CD4-positive, alpha-beta T cell treated with Interleukin-1 beta for 1 hour (primary cell): ENCODE data around the gene ASMTL.
"Not testable (repeated sequence)": the region's sequence is repeated elsewhere in the genome, so short reads cannot be mapped to it uniquely, and the experiment has no call there.

Experiments used
- DNase-seq, 2 donors: peaks; one replicate each; pipeline ENCODE4 v3.0.0-alpha.2; 2020 to 2022

Gene ASMTL

GRCh38 chrX:1481636-1482529, 29.2 kb upstream of the ASMTL start:
- DNase-seq: peak; percentile 81 to 83

GRCh38 chrX:1480082-1480785, 27.5 kb upstream of the ASMTL start:
- no peak for DNase-seq

DNA sequence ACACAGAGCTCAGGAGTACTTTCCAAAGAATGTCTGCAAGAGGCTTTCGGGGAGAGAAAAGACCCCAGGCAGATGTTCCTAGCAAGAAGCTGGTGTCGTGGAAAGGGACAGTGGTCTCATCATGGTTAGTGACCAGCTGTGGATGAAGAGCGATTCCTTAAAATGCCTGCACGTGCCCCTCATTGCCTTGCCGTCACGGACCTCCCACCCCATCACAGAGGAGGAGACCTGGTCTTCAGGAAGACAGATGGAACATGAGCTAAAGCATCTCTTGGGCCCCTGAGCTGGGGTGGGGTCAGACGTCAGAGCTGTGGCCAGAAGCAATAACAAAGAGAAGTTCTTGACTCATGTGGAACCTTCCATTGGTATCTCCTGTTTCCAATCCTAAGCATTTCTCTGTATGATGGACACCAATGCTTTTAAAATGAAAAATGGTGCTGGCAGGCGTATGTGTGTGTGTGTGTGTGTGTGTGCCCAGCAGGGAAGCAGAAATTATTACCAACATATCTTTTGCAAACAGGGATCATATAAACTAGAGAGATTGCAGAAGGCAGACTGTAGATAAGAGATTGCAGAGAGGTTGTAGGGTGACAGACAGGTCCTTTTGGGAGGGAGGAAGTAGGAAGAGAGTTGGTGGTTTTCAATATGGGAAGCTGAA, 25.2 kb upstream of the ASMTL start:
- no peak for DNase-seq

DNA sequence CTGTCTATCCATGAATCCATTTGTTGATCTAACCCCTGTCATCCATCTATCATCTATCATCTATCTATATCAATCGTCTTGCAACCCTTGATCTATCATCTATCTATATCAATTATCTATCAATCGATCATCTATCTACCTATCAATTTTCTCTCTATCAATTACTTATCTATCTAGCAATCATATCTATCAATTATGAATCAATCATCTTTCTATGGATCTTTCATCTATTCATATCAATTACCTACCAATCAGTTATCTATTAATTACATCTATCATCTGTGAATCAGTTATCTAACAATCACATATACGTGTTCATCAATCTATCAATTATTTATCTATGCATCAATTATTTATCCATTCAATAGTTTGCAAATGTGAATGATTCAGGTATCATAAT, 24.5 kb upstream of the ASMTL start:
- no peak for DNase-seq

DNA sequence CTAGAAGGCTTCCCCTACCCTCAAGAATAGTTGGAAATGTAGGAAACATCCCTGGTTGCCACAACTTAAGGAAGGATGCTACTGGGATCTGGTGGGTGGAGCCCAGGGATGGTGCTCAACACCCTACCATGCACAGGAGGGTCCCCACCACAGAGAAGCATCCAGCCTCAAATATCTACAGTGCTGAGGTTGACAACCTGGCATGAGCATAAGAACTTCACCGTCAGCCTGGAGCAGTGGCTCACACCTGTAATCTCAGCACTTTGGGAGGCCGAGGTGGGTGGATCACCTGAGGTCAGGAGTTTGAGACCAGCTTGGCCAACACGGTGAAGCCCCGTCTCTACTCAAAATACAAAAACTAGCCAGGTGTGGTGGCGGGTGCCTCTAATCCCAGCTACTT, 24.0 kb upstream of the ASMTL start:
- no peak for DNase-seq

DNA sequence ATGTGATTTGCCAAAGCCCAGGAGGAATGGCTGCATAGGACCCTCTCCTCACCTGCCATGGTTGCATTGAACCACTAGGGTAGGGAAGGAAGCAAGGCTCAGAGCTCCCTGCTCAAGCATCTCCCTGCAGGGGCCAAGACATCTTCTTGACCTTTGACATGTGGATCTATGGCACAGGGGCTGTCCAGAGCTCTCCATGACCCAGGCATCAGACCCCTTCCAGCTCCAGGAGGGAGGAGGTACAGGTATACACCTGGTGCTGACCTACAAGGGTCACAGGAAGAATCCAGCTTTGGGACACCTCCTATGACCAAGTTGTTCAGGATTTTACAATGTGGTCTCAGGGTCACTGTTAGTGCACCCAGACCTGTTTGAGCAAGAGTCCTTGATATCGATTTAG, 23.2 kb upstream of the ASMTL start:
- no peak for DNase-seq

- no peak for DNase-seq
Observed at GRCh38 chrX:1475481-1475880, 22.8 kb upstream of the ASMTL start.

DNA sequence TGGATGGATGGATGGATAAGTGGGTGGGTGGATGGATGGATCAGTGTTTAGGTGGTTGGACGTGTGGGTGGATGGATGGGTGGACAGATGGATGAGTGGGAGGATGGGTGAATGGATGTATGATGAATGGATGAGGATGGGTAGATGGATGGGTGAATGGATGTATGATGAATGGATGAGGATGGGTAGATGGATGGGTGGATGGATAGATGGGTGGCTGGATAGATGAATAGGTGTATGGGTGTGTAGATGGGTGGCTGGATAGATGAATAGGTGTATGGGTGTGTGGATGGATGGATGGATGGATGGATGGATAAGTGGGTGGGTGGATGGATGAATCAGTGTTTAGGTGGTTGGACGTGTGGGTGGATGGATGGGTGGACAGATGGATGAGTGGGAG, 21.9 kb upstream of the ASMTL start:
- DNase-seq: not testable (repeated sequence)

DNA sequence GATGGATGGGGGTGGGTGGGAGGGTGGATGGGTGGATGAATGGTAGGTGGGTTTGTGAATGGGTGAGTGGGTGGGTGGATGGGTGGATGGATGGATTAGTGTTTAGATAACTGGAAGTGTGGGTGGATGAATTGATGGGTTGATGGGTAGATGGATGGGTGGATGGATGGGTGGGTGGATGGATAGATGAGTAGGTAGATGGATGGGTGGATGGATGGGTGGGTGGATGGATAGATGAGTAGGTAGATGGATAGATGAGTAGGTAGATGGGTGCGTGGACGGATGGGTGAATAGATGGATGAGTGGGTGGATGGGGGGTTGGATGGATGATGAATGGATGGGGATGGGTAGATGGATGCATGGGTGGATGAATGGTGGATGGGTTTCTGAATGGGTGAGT, 20.3 kb upstream of the ASMTL start:
- no peak for DNase-seq

GRCh38 chrX:1468250-1468772, 15.6 kb upstream of the ASMTL start:
- DNase-seq: peak; percentile 79 to 80

- peak; percentile 52 to 60 for DNase-seq
Observed at GRCh38 chrX:1466971-1467561, 14.4 kb upstream of the ASMTL start.

GRCh38 chrX:1466232-1466661, 13.5 kb upstream of the ASMTL start:
- no peak for DNase-seq

DNA sequence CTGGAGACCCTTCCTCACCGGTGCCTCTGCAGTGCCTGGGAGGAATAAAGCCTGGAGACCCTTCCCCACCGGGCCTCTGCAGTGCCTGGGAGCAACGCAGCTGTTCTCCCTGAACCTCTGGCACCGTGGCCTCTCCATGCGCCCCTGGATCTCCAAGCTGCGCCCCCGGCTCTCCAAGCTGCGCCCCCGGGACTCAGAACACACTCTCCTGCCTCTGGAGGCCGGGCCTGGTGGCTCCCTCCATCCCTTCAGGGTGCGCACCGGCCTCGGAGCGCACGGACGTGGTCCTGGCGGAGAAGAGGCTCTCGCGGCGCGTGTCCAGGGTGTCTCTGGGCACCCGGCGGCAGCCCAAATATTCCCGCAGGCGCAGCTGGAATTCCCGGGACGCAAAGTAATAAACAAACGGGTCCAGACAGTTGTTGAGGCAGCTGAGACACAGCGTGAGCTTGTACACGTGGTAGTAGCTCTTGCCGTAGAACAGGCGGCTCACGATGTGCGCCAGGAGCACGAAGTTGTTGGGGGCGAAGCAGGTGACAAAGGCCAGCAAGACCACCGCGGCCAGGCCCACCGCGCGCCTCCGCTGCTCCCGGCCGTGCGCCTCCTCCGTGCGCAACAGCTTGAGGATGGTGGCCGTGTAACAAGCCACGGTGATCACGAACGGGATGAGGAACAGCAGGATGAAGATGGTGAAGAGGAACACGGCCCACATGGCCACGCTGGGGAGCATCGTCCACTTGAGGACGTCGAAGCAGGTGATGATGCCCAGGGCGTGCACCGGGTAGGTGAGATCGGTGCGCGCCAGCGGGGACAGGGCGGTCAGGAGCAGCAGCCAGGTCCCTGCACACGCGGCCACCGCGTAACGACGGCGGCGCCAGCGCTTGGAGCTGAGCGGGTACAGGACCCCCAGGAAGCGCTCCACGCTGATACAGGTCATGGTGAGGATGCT, 12.8 kb upstream of the ASMTL start:
- DNase-seq: no peak

GRCh38 chrX:1464971-1465285, 12.2 kb upstream of the ASMTL start:
- DNase-seq: no peak

- DNase-seq: peak; percentile 26 to 36
Observed at GRCh38 chrX:1464041-1464970, 11.6 kb upstream of the ASMTL start.

- no peak for DNase-seq
Observed at GRCh38 chrX:1463581-1463980, 10.9 kb upstream of the ASMTL start.

DNA sequence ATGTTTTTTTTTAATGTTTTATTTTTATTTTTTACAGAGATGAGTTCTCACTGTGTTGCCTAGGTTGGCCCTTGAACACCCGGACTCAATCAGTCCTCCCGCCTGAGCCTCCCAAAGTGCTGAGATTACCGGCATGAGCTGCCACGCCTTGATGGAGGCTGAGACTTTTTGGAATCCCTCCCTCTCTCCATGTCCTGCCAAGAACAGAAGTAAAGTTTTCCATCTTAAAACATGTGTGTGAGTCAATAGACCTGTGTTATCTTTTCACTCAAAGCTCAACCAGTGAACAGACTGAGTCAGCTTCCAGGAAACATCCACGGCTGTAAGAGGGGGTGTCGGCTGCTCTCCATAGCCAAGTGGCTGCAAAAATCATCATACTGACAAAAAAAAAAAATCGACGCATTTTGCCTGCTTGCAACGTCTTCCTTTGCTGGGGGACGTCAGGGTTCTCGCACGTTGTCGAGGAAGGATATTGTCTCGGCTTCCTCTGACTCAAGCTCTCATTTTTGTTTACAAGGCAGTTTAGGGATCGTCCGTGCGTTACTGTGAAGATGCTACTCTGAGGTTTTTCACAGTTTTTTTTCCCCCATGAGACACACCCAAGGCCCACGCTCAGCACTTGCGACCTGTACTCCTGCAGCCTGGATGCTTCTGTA, 10.0 kb upstream of the ASMTL start:
- DNase-seq: peak; percentile 84 to 85

GRCh38 chrX:1462110-1462509, 9.4 kb upstream of the ASMTL start:
- DNase-seq: no peak

GRCh38 chrX:1455948-1456280, 3.2 kb upstream of the ASMTL start:
- no peak for DNase-seq
